GM06990 (cell line): ENCODE measurements around the gene PROSER2.

Experiments used
- DNase-seq: peaks from one replicate; pipeline ENCODE4 v3.0.0-alpha.2; 2011; ENCODE audit not compliant: insufficient read length; ENCODE audit errors: extremely low read depth
- H3K27me3 ChIP-seq: replicated peaks from 2 replicates; pipeline ENCODE4 v1.6.0; 2011; ENCODE audit warnings: low read length; ENCODE audit not compliant: control insufficient read depth, insufficient read depth
- H3K36me3 ChIP-seq: 2 replicates; pipeline ENCODE4 v1.5.1; 2011; ENCODE audit warnings: low read length; ENCODE audit not compliant: control insufficient read depth, insufficient read depth
- H3K4me3 ChIP-seq: replicated peaks from 2 replicates; pipeline ENCODE4 v1.5.1; 2011; ENCODE audit warnings: low read depth, mild to moderate bottlenecking, control low read depth, low read length
- CTCF ChIP-seq: IDR thresholded peaks from 2 replicates; pipeline ENCODE4 v1.5.1; 2011; ENCODE audit warnings: low read length, control low read depth, mild to moderate bottlenecking, inconsistent platforms; ENCODE audit not compliant: insufficient read depth, poor library complexity, severe bottlenecking

The PROSER2 gene

GRCh38 chr10:11879387-11880094 is 56.4 kb downstream of the PROSER2 start:
- Histone ChIP-seq H3K36me3 (no peaks in the 10 kb centered on the region), H3K4me3 (no peak overlapping the region), H3K27me3 (no peaks in the 10 kb centered on the region; the same call in 1 of the 2 replicates)
- no peak for TF ChIP-seq CTCF
- no peak for DNase-seq

- no peaks in the 10 kb centered on the region for H3K36me3 ChIP-seq
- no peaks in the 10 kb centered on the region; the same call in 1 of the 2 replicates for H3K27me3 ChIP-seq
- no peak for TF ChIP-seq CTCF
- H3K4me3 ChIP-seq = no peak overlapping the region
- no peak for DNase-seq
Measured at GRCh38 chr10:11880151-11881029, 57.2 kb downstream of the PROSER2 start.

- no peaks in the 10 kb centered on the region; the same call in 1 of the 2 replicates for H3K27me3 ChIP-seq
- H3K4me3 ChIP-seq = no peak overlapping the region
- DNase-seq = no peak
- no peak for TF ChIP-seq CTCF
- H3K36me3 ChIP-seq = no peaks in the 10 kb centered on the region
Measured at GRCh38 chr10:11881030-11881476, 57.9 kb downstream of the PROSER2 start.

- Histone ChIP-seq H3K4me3 (no peak overlapping the region), H3K27me3 (no peaks in the 10 kb centered on the region; the same call in 1 of the 2 replicates), H3K36me3 (no peaks in the 10 kb centered on the region)
- no peak for TF ChIP-seq CTCF
- no peak for DNase-seq
Measured at GRCh38 chr10:11881477-11882417, 58.6 kb downstream of the PROSER2 start.

GRCh38 chr10:11882646-11883375 is 59.7 kb downstream of the PROSER2 start:
- no peak for TF ChIP-seq CTCF
- no peak for DNase-seq
- H3K4me3 ChIP-seq = no peak overlapping the region
- H3K27me3 ChIP-seq = no peaks in the 10 kb centered on the region; the same call in 1 of the 2 replicates
- H3K36me3 ChIP-seq = no peaks in the 10 kb centered on the region
